NCI-H187 (cell line): ENCODE measurements around the gene SP7.
"Not testable (repeated sequence)": the region's sequence is repeated elsewhere in the genome, so short reads cannot be mapped to it uniquely, and the experiment has no call there.

Experiments used
- DNase-seq, 2 experiments: peaks; one replicate each; lab custom pipeline; 2025; lab: John Stamatoyannopoulos, UW

Gene SP7

DNA sequence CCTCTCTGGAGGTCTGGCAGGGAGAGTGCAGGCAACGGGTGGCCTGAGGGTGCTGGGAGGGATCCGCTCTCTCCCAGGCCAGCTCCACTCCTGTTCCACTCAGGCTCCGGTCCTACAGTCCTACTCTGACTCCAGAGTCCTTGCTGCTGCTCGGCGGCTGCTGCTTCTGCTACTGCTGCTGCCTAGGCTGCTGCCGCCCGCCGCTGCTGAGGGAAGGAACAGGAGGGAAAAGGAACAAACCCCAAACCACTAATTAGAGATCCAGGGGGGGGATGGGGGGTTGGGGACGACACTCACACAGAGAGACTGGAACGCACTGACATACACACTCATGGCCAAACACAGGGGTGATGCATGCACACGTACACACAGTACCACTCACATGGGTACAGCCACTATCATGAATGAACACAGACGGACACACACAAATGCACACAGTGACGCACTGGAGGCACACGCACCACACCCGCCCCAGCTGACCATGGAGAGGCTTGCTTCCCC lies at the start of gene SP7:
TSS of gene SP7 (minus strand) at position 174 of the 501 bp plus-strand sequence. CDS start 708 bp downstream, outside the sequence.
- no peak for DNase-seq

DNA sequence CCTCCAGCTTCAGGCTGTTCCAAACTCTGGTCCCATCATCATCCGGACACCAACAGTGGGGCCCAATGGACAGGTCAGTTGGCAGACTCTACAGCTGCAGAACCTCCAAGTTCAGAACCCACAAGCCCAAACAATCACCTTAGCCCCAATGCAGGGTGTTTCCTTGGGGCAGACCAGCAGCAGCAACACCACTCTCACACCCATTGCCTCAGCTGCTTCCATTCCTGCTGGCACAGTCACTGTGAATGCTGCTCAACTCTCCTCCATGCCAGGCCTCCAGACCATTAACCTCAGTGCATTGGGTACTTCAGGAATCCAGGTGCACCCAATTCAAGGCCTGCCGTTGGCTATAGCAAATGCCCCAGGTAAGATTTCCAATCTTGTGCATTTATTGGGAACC lies 47.1 kb upstream of the SP7 start:
- no peak for DNase-seq

DNA sequence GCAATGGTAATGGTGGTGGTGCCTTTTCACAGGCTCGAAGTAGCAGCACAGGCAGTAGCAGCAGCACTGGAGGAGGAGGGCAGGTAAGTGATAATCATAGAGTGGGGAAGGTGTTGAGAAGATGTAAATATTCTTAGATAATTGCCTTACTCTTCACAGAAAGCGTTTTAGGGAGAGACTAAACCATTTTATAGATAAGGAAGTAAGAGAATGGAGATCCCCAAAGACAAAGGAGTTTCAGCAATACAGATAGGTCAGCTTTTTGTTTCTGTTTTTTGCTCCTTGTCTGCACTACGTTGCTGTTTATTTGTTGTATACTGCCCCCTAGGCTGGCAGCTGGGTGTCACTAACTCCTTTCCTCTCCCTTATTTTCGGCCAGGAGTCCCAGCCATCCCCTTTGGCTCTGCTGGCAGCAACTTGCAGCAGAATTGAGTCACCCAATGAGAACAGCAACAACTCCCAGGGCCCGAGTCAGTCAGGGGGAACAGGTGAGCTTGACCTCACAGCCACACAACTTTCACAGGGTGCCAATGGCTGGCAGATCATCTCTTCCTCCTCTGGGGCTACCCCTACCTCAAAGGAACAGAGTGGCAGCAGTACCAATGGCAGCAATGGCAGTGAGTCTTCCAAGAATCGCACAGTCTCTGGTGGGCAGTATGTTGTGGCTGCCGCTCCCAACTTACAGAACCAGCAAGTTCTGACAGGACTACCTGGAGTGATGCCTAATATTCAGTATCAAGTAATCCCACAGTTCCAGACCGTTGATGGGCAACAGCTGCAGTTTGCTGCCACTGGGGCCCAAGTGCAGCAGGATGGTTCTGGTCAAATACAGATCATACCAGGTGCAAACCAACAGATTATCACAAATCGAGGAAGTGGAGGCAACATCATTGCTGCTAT lies 45.8 kb upstream of the SP7 start:
- DNase-seq, result no peak

DNA sequence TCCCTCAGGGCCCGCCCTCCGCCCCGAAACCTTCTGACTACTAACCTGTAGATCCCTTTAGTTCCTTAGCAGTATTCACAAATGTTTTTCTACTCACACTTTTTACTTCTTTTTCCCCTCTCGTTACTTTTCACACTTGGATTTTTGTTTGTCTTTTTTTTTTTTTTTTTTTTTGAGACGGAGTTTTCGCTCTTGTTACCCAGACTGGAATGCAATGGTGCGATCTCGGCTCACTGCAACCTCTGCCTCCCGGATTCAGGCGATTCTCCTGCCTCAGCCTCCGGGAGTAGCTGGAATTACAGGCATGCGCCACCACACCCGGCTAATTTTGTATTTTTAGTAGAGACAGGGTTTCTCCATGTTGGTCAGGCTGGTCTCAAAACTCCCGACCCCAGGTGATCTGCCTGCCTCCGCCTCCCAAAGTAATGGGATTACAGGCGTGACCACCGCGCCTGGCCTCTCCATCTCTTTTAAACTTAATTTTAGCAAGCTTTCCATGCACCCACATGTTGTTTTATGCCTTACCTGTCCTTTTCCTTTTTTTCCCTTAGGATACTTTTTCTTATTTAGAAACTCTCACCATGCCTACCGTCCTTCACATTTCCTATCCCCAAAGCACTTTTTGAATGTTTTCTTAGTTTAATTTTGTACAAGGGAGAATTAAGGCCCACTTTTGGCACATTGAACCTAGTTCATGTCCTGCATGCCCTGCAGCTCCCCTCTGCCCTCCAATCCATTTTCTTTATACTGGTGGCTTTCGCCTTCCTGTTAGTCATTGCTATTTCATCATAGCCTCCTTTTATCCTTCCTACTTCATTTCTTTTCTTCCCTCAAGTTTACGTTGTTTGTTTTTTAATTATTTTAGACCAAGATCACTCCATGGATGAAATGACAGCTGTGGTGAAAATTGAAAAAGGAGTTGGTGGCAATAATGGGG lies 44.9 kb upstream of the SP7 start:
- DNase-seq, result no peak

DNA sequence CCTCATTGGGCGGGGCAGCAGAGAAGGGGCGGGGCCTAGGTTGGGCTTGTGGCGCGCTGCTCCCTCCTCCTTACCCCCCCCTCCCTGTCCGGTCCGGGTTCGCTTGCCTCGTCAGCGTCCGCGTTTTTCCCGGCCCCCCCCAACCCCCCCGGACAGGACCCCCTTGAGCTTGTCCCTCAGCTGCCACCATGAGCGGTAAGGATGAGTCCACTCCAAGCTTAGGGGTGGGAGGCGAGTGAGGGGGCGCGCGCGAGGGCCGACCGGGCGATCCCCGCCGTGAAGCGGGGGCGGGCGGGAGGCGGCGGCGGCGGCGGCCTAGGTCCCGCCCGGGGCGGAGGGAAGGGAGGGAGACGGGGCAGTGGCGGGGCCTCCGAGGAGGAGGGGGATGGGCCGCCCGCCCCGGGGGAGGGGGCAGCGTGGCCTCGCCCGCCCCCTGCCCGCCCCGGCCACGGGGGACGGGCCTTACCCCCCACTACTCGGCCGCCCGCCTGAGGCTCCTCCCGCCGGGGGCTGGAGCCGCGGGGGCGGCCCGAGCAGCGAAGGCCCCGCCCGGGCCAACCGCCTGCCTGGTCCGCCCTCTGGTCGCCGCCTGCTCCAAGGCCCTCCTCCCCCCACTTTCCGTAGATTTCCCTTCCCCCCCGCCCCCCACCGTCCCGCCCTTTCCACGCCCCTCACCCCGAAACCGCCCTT lies 44.1 kb upstream of the SP7 start, which contains the start of gene SP1:
TSS of gene SP1 (plus strand) at position 73 of the 690 bp plus-strand sequence. CDS start at position 189, 116 bp downstream.
- DNase-seq, result peak; percentile 66 to 89

DNA sequence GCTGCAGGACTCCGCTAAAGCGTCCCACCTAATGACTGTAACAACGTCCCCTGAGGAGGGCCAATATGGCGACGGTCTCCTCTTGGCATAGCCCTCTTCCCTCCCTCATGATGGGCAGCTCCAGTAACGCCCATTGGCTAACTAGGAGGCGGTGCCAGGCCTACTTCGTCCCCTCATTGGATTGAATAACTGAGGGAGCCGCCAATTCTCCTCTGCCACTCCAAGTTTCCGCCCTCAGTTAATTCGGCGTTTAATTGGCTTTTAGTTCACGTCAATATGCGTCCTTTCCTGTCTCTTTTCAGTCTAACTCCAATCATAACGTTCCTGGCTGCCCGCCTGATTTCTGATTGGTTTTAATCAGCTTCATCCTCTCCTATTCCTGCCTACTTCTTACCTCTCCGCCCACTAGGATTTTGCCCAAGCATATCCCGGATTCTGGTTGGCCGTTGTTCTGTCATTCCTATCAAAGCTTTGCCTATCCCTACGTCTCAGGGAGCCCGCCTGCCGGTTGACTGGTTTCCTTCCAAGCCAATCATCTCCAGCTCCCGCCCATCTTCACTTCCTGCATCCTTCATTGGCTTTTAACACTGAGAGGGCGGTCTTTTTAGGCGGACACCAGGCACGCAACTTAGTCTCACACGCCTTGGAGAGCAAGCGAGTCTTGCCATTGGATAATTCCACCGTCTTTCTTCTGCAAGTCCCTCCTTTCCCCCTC lies 43.4 kb upstream of the SP7 start:
- DNase-seq, result peak; percentile 100

DNA sequence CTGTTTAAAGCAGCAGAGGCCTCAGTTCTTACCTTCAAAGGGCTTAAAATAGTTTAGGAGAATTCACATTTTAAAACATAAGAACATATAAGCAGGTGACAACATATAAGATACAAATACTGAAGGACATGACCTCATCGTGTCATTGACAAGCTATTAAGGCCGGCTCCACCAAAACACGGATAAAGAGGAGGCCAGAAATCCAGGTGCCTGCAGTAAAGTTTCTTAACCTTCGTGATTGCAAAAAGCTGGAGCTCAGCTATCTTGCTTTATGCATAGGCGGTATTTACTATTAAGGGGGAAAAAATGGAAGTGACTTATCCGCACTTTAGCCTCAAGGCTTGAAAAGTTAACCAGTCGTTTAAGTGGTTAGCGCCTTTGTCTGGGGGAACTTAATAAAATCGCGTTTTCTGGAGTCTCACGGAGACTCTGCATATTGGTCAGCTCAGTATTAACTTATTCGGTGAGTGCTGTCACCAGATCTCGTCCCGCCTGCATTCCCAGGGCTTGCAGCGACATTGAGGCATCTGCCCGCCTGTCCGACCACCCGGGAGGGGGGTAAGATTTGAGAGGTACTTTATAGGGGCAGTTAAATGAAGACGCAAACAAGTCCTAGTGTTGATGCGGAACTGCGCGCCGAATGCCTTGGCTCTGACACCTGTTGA lies 42.7 kb upstream of the SP7 start:
- DNase-seq, result no peak

DNA sequence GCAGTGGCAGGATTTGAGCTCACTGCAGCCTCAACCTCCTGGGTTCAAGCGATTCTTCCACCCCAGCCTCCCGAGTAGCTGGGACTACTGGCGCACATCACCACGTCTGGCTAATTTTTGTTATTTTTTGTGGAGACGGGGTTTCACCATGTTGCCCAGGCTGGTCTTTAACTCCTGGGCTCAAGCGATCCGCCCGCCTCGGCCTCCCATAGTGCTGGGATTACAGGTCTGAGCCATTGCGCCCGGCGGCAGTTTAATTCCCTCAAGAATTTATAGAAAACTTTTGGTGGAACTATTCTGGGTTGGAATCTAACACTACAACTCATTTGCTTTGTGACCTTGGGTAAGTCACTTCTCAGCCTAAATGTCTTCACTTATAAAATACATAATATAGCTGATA lies 42.1 kb upstream of the SP7 start:
- no peak for DNase-seq

DNA sequence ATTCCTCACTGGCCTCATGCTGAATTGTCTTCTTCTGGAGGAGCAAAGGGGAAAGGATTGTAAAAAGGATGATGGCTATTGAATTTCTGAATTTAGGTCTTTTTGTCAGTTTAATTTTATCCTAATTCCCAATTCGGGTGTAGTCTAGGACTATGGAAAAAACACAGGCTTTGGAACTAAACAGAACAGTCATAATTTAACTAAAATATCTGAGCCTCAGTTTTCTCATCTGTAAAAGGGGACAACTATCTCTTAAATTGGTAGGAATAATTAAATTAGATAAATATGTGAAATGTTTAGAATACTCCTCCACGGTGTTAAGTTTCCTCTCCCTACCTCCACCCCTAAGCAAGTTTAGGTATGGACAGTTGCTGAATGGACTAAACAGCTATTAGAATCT lies 40.6 kb upstream of the SP7 start:
- no peak for DNase-seq

DNA sequence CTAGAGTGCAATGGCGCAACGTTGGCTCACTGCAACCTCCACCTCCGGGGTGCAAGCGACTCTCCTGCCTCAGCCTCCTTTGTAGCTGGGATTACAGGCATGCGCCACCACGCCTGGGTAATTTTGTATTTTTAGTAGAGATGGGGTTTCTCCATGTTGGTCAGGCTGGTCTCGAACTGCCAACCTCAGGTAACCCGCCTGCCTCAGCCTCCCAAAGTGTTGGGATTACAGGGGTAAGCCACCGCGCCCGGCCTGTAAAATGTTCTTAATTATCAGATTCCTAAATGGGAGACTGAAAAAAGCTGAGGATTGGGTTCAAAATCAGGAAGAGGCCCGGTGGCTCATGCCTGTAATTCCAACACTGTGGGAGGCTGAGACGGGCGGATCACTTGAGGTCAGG lies 38.1 kb upstream of the SP7 start:
- DNase-seq, result not testable (repeated sequence)

DNA sequence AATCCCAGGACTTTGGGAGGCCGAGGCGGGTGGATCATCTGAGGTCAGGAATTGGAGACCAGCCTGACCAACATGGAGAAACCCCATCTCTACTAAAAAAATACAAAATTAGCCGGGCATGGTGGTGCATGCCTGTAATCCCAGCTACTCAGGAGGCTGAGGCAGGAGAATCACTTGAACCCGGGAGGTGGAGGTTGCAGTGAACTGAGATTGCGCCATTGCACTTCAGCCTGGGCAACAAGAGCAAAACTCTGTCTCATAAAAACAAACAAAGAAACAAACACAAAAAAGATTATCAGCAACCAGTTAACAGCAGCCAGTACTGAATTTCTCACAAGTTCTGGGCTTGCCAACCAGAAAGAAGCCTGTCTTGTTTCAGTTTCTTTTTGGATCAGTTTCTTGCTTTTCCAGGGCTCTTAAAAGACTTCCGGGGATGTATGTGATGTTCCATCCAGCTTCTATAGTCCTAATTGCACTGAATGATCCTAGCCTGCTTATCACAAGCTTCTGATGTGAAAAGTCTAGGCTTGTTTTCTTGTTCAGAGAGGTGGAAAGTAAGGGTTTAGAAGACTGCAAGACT lies 37.5 kb upstream of the SP7 start:
- DNase-seq, result not testable (repeated sequence)

DNA sequence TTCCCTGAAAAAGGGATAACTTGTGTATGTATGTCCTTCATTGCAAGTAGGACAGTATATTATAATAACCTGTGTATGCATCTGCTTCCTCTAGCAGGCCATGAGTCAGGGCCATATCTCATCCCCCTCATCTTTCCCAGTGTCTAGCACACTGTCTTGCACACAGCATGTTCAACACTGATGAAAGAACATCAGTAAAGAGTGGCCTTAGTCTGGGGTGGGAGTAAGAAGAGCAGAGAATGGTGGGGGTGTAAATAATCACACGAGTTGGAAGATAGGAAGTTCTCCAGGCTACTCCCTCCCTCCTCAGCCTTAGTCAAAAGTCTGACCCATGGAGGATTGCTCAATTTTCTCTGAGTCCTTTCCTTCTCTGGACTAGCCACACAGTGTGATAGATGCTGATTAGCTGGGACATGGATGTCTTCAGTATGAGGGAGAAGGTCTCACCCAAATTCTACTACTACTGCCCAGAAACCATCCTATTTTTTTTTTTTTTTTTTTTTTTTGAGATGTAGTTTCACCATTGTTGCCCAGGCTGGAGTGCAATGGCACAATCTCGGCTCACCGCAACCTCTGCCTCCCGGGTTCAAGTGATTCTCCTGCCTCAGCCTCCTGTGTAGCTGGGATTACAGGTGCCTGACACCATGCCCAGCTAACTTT lies 29.2 kb upstream of the SP7 start:
- DNase-seq, result no peak

DNA sequence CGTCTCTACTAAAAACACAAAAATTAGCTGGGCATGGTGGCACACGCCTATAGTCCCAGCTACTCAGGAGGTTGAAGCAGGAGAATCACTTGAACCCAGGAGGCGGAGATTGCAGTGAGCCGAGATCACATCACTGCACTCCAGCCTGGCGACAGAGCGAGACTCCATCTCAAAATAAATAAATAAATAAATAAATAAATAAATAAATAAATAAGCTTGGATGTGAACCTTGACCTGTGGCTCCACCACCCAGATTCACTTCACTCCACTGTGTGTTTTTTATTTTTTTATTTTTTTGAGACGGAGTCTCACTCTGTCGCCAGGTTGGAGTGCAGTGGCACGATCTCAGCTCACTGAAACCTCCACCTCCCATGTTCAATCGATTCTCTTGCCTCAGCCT lies 25.5 kb upstream of the SP7 start:
- not testable (repeated sequence) for DNase-seq

DNA sequence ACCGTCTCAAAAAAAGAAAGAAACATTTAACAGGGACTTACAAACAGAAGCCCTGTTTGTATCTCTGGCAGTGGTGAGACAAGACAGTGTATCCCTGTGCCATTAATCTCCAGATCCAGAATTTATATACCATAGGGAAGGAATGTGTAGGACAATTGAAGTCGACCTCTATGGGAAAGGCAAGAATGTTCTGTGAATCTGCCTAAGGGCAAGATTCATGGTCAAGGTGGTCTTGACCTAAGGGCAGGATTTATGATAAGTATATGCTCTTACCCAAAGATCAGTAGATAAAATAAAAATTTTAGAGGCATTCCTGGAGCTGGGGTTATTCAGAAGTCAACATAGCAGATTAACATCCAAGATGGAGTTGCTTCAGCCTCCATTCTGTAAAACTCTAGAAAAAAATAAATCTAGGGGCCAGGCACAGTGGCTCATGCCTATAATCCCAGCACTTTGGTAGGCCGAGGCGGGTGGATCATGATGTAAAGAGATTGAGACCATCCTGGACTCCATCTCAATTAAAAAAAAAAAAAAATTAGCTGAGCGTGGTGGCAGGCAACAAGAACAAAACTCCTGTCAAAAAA lies 22.8 kb upstream of the SP7 start:
- no peak for DNase-seq

DNA sequence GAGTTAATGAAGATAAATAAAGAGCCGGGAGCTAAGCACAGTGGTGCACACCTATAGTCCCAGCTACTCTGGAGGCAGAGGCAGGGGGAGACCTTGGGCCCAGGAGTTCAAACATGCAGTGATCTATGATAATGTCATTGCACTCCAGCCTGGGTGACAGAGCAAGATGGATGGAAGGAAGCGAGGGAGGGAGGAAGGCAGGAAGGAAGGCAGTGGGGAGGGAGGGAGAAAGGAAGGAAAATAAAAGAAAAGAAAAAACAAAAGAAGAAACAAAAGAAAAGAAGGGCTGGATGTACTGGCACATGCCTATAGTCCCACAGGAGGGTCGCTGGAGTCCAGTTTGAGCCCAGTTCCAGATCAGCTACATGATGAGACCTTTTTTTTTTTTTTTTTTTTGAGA lies 19.0 kb upstream of the SP7 start:
- DNase-seq, result no peak

DNA sequence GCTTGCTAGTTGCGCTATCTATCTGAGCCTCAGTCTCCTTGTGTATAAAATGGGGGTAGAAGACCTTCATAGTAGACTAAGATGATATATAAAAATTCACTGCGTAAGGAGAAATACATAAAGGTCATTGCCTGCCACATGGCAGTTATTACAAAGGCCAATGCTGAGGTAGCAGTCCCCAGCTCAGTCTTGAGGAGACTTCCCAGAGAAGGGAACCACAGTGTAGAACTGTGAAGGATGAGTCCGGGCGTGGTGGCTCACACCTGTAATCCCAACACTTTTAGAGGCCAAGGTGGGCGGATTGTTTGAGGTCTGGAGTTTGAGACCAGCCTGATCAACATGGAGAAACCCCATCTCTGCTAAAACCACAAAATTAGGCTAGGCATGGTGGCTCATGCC lies 17.1 kb upstream of the SP7 start:
- no peak for DNase-seq

DNA sequence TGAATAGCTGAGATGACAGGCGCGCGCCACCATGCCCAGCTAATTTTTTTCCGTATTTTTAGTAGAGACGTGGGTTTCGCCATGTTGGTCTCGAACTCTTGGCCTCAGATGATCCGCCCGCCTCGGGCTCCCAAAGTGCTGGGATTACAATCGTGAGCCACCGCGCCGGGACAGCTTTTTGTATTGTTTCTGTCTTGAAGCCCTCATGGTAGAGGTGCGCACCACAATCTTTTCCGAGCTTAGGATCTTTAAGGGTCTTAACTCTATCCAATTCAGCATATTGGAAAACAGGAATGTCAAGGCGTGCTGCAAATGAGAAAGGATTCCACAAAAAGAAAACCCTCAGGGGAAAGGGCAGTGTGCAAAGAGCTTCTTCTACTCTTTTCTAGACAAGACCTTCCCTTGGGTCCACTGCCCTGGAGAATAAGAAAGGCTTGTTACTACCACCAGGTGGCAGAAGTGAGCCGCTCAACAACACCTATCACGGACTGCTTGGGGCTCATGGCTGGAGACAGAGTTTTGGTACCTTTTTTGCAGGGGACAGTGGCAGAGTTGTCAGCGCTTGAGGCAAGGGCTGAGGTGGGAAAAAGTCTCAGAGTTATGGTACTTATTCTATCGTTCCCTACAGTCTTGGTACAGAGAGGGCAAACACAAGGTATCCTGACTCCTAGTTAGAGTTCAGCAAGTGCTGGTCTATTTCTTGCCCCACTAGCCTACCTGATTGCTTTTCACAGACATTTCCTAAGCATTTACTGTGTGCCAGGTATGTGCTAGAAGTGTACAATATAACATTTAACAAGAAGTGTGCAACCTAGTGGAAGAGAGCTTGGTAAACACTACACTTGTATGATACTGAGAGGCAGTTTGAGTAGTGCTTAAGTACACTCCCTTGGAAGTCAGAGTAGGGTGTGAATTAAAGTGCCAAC lies 16.4 kb upstream of the SP7 start:
- peak; percentile 67 for DNase-seq

DNA sequence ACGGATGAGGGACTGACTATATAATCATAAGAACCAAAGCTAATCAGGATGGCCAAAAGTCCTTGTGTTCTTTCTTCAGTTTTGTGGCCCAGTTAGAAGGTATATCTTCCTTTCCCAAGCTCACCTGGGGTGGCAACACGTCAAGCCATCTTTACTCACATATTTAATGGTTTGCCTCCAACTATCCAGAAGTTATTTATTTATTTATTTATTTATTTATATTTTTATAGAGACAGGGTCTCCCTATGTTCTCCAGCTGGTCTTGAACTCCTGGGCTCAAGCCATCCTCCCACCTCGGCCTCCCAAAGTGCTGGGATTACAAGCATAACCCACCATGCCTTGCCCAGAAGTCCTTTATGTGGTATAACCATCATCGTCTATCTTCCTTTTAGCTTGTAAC lies 11.8 kb upstream of the SP7 start:
- no peak for DNase-seq
